ENCODE measurements around the gene PPHLN1.
A peak's percentile ranks its signal among the peaks of the same experiment; 100 is the strongest.

Gene PPHLN1

GRCh38 chr12:42325653-42326474 is at the start of gene PPHLN1, which contains the start of gene ZCRB1:
Gene PPHLN1, plus strand, starts transcription at chr12:42326167. Its CDS starts 9,736 bp downstream, at chr12:42335903.
Gene ZCRB1, minus strand, starts transcription at chr12:42326094. Its CDS starts 1,992 bp downstream, at chr12:42324102.
- DNase-seq = peak; percentile 90

GRCh38 chr12:42277396-42278127 is 48.4 kb upstream of the PPHLN1 start:
- no peak for DNase-seq

- DNase-seq = no peak
Observed at GRCh38 chr12:42278128-42278510, 47.8 kb upstream of the PPHLN1 start.

GRCh38 chr12:42281278-42281677 is 44.7 kb upstream of the PPHLN1 start:
- DNase-seq = no peak

GRCh38 chr12:42281844-42282243 is 44.1 kb upstream of the PPHLN1 start:
- DNase-seq = no peak

- no peak for DNase-seq
Observed at GRCh38 chr12:42282294-42282693, 43.7 kb upstream of the PPHLN1 start.

- no peak for DNase-seq
Observed at GRCh38 chr12:42283739-42284138, 42.2 kb upstream of the PPHLN1 start.

- DNase-seq = no peak
Observed at GRCh38 chr12:42284157-42284556, 41.8 kb upstream of the PPHLN1 start.

GRCh38 chr12:42284876-42285275 is 41.1 kb upstream of the PPHLN1 start:
- DNase-seq = no peak

- no peak for DNase-seq
Observed at GRCh38 chr12:42285431-42285830, 40.5 kb upstream of the PPHLN1 start.

- no peak for DNase-seq
Observed at GRCh38 chr12:42286741-42287140, 39.2 kb upstream of the PPHLN1 start.

- DNase-seq = no peak
Observed at GRCh38 chr12:42288544-42288943, 37.4 kb upstream of the PPHLN1 start.

GRCh38 chr12:42291680-42292079 is 34.3 kb upstream of the PPHLN1 start:
- no peak for DNase-seq

- no peak for DNase-seq
Observed at GRCh38 chr12:42296503-42297109, 29.4 kb upstream of the PPHLN1 start.

- no peak for DNase-seq
Observed at GRCh38 chr12:42298887-42299286, 27.1 kb upstream of the PPHLN1 start.

GRCh38 chr12:42299392-42300308 is 26.3 kb upstream of the PPHLN1 start:
- DNase-seq = no peak

- no peak for DNase-seq
Observed at GRCh38 chr12:42306297-42306696, 19.7 kb upstream of the PPHLN1 start.

GRCh38 chr12:42308390-42308789 is 17.6 kb upstream of the PPHLN1 start:
- no peak for DNase-seq

- no peak for DNase-seq
Observed at GRCh38 chr12:42309996-42310395, 16.0 kb upstream of the PPHLN1 start.

GRCh38 chr12:42315108-42315507 is 10.9 kb upstream of the PPHLN1 start:
- no peak for DNase-seq

- DNase-seq = no peak
Observed at GRCh38 chr12:42320796-42321195, 5.2 kb upstream of the PPHLN1 start.

GRCh38 chr12:42322567-42322966 is 3.4 kb upstream of the PPHLN1 start:
- DNase-seq = no peak

GRCh38 chr12:42323856-42324255 is 2.1 kb upstream of the PPHLN1 start:
- no peak for DNase-seq
